Psoas muscle (tissue), 8 donors: ENCODE results near the gene PDGFD. TPM values are rescaled to one million over a fixed set of nuclear protein-coding genes. Genes with fewer than 3 reads are reported as not detected.

Experiments used
- ATAC-seq, 4 donors: fragments of 200-7000 bp; cut with Tn5 transposase; one replicate each; pipeline ENCODE4 v1.9.1; 2020; ENCODE audit warnings: moderate library complexity in 3 of 4, mild to moderate bottlenecking in 2 of 4
- DNase-seq, 2 donors: peaks; one replicate each; pipeline ENCODE4 v3.0.0-alpha.2; 2020
- H3K27ac ChIP-seq: fragments of 200-600 bp; one replicate; pipeline ENCODE4 v1.8.0; 2022
- H3K27me3 ChIP-seq, 3 donors: fragments of 200-600 bp in 1 of 3; one replicate each; pipeline versions ENCODE4 v1.6.1 to v1.8.0; 2013 to 2022; ENCODE audit warnings: low read length in 2 of 3, mild to moderate bottlenecking in 2 of 3, moderate library complexity in 1 of 3; ENCODE audit not compliant: insufficient read depth in 3 of 3
- H3K36me3 ChIP-seq, 2 donors: fragments of 200-600 bp in 1 of 2; one replicate each; pipeline versions ENCODE4 v1.6.1 to v1.8.0; 2013 to 2022; ENCODE audit warnings: low read depth in 1 of 2, mild to moderate bottlenecking in 1 of 2, moderate library complexity in 1 of 2; ENCODE audit not compliant: insufficient read depth in 1 of 2
- H3K4me1 ChIP-seq: fragments of 200-600 bp; one replicate; pipeline ENCODE4 v1.8.0; 2022
- H3K4me3 ChIP-seq: fragments of 200-600 bp; one replicate; pipeline ENCODE4 v1.8.0; 2022; ENCODE audit warnings: mild to moderate bottlenecking
- H3K9me3 ChIP-seq: fragments of 200-600 bp; one replicate; pipeline ENCODE4 v1.8.0; 2022
- WGBS, 3 donors: extraction: QIAGEN DNeasy Blood & Tissue Kit; methylation state at CpG; one replicate each; pipeline versions ENCODE4 v1.1.6 to v1.1.7; 2013; 5-methylcytosine and 5-hydroxymethylcytosine counted together
- intact Hi-C, 2 donors: fragments of 100-400 bp; cut with DNase I; formaldehyde crosslinking; loops; one replicate each; pipeline versions ENCODE4 v1.11.0 to v1.14.2; 2022
- polyA plus RNA-seq, 3 donors: library from polyadenylated mRNA; stranded (reverse); fragments of 200-250 nt; gene quantifications; one replicate each; pipeline ENCODE4 v1.2.3, GENCODE V29; 2013
- total RNA-seq, 4 donors: library from RNA; stranded (reverse); fragmentation: NEBNext Ultra II Directional in 2 of 4; extraction: Animal tissue kit (Norgen Biotek cat#: 25700) in 2 of 4; gene quantifications; one replicate each; pipeline versions ENCODE4 v1.2.1 to v1.2.4, GENCODE V29; 2021 to 2023
- TF ChIP-seq, protein P1 (sequence below): fragments of 200-600 bp; IDR thresholded peaks from one replicate; pipeline ENCODE4 v1.8.0; 2022; ENCODE audit warnings: antibody characterized with exemption
- donor health status: healthy with polysubstance abuse.
- donor health status: DM: no; HTN: no; CAD: no; lungs with moderate emphysema.
- donor health status: Bipolar disorder and iron deficiency.
- donor health status: healthy.
- donor health status: DM: yes; HTN: yes; CAD: no.
- donor health status: DM: no; HTN: no; CAD: no.
- donor health status: DM: no; HTN: no; CAD: no.
- donor health status: DM: yes; HTN: yes; CAD: no.

PDGFD gene
- total and polyA plus RNA-seq, 7 donors = 0.53 to 5.6 (median 1.2) TPM

DNA sequence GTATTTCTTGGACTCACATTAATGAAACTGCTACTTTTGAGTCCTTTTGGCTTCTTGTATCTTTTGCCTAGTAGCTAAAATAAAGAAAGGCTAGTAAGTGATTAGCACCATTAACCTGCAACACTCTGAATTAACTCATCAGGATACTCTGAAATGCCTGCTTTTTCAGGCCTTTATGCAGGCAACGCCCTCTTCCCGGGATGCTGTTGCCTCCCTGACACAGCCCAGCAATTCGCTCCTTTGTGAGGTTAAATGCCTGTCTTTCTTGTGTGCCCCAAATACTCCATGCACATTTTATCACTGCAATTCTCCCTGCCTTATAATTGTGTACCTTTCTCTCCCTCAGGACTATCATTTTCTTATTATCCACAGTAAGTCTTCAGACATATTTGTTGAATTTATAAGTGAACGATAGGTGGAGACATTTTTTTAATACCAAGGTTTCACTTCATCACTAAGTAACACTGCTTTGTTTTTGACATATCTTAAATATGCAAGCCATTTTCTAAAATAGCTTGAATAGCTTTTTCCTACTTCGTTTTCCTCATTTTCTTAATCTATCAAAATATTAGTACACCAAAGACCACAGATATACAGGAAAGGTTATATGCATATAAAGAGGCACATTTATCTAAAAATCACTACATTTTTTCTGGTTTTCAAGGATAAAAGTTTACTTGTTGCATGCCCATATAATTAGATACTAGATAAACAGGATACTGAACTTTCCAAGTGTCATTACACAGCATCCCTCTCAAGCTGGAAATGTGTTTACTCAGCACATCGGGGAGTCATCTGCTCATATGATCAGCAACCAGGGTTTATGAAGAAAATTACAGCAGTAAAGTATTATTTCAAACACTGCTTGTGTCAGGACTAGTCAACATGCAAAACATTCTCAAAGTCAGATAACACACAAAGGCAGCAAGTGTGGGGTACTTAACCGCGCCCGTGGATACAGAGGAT is 176.0 kb downstream of the PDGFD start:
- Histone ChIP-seq H3K27ac (no peak overlapping the region), H3K4me1 (no peaks in the 10 kb centered on the region), H3K9me3 (no peaks in the 10 kb centered on the region), H3K27me3 (no peaks in the 10 kb centered on the region), H3K4me3 (no peak overlapping the region), H3K36me3 (no peaks in the 10 kb centered on the region)
- 75 to 81% (median 81%) methylated on average over 9 of the region's 9 CpGs for WGBS, 3 donors
- no peak for DNase-seq
- intact Hi-C loops = no loop called here
- TF ChIP-seq, protein P1, sequence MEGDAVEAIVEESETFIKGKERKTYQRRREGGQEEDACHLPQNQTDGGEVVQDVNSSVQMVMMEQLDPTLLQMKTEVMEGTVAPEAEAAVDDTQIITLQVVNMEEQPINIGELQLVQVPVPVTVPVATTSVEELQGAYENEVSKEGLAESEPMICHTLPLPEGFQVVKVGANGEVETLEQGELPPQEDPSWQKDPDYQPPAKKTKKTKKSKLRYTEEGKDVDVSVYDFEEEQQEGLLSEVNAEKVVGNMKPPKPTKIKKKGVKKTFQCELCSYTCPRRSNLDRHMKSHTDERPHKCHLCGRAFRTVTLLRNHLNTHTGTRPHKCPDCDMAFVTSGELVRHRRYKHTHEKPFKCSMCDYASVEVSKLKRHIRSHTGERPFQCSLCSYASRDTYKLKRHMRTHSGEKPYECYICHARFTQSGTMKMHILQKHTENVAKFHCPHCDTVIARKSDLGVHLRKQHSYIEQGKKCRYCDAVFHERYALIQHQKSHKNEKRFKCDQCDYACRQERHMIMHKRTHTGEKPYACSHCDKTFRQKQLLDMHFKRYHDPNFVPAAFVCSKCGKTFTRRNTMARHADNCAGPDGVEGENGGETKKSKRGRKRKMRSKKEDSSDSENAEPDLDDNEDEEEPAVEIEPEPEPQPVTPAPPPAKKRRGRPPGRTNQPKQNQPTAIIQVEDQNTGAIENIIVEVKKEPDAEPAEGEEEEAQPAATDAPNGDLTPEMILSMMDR = no peak
- no peak for ATAC-seq

DNA sequence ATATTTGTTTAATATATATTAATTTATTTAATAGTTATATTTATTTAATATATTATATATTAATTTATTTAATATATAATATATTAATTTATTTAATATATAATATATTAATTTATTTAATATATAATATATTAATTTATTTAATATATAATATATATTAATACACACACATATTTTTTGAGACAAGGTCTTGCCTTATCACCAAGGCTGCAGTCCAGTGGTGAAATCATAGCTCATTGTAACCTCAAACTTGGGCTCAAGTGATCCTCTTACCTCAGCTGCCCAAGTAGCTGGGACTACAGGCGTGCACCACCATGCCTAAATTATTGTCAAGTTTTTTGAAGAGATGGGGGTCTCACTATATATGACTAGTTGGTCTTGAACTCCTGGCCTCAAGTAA is 178.9 kb downstream of the PDGFD start:
- ATAC-seq = no peak
- no peak for DNase-seq
- intact Hi-C loops = no loop called here
- Histone ChIP-seq H3K4me1 (no peaks in the 10 kb centered on the region), H3K36me3 (no peaks in the 10 kb centered on the region), H3K9me3 (no peaks in the 10 kb centered on the region), H3K27ac (no peak overlapping the region), H3K27me3 (no peaks in the 10 kb centered on the region), H3K4me3 (no peak overlapping the region)
- TF ChIP-seq, protein P1 = no peak
- 99 to 100% (median 100%) methylated on average over 1 of the region's 1 CpG for WGBS, 3 donors

DNA sequence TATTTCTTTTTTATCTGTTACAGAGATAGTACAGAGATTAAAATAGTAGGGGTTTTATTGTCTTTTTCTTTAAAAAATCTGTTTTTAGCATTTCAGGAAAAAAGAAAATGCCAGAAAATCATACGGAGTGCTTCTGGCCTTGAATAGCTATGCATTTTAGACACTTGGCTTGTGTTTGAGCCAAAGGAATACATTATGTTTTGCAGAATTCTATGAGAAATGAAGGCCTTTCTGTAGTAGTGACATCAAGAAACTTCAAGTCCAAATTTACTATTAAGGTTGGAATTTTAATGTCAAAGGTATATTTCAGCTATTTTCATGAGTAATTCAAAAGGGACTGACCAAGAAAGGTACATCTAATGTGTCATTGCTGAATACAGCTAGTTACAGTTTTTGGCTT is 183.8 kb downstream of the PDGFD start:
- TF ChIP-seq, protein P1 = no peak
- WGBS, 3 donors = 28 to 51% (median 36%) methylated on average over 1 of the region's 1 CpG
- Histone ChIP-seq H3K27me3 (no peaks in the 10 kb centered on the region), H3K36me3 (no peaks in the 10 kb centered on the region), H3K4me3 (no peak overlapping the region), H3K9me3 (no peaks in the 10 kb centered on the region), H3K4me1 (no peaks in the 10 kb centered on the region), H3K27ac (no peak overlapping the region)
- ATAC-seq = no peak
- DNase-seq = no peak
- intact Hi-C loops = no loop called here

DNA sequence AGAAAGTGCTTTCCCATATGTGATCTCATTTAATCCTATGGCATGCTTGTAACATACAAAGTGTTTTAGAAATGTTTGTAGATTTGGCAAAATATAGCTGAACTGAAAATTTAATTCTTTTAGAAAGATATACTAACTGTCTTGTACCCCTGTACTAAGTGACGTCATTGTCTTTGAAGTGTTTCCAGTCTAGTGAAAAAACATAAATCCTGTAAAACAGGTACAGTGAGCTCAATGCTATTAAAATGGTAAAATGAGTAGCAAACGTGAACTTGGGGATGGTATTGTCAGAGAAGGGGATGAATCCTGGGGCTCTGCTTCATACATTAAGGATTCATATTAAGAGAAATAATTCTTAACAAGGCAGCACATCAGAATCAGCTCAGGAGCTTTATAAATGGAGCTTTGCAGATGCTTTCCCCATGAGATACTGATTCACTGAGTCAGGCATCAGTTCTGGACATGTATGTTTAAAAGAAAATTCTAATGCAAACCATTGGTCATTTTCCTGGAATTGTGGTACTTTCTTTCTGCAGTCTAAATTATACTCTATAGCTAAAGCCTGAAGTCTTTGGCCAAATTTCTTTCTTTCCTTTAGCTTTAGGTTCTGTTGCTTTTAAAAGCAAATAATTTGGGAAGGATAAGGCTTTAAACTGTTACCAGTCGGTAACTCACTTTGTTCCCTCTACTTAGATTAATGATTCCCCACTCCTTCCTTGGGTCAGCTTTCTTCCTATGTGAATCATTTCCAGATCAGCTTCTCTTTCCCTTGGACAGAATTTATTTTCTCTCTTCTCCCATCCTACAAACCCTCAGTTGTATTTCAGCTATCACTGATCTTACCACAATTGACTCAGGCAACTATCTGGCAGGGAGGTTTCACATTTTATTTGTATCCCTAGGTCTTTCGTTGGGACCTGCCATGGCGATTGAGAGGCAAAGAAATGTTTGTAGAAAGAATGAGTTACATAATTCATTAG is 185.0 kb downstream of the PDGFD start:
- Histone ChIP-seq H3K27ac (no peak overlapping the region), H3K9me3 (no peaks in the 10 kb centered on the region), H3K4me1 (no peaks in the 10 kb centered on the region), H3K27me3 (no peaks in the 10 kb centered on the region), H3K4me3 (no peak overlapping the region), H3K36me3 (no peaks in the 10 kb centered on the region)
- ATAC-seq = no peak
- no peak for DNase-seq
- intact Hi-C loops = no loop called here
- 80 to 85% (median 81%) methylated on average over 5 of the region's 5 CpGs for WGBS, 3 donors
- TF ChIP-seq, protein P1 = no peak
